Activated CD4-positive, alpha-beta T cell treated with anti-CD3 and anti-CD28 coated beads, Interleukin-2, amount 50 U/mL, for 16 hours (primary cell): ENCODE data around the gene WASF2.
"Not testable (repeated sequence)": the region's sequence is repeated elsewhere in the genome, so short reads cannot be mapped to it uniquely, and the experiment has no call there.

ENCODE experiments used
- DNase-seq: peaks from one replicate; pipeline ENCODE4 v3.0.0-alpha.2; 2020

WASF2 gene

DNA sequence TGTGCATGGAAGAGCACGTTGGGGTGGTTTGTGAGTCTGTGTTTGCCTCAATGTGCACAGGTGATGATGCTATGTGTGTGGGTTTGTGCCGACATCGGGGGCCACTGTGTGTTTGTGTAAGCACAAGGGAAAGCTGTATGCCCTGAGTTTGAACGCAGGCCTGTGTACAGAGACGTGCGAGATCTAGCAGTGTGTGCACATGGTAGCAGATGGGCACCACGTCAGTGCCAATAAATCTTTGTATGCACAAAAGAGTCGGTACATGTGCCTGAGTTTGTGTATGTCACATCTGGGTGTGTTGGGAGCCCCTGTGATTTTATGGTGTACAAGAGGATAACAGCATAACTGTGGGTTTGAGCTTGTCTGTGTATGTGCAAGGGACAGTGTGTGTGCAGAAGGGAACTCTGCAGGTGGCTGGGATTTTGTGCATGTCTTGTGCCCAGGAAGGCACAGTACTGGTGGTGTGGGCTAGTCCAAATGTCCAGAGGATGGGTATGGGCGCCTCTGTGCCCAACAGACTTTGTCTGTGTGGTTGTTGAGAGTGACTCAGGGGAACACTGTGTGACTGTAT, 32.0 kb upstream of the WASF2 start:
- peak; percentile 17 for DNase-seq

DNA sequence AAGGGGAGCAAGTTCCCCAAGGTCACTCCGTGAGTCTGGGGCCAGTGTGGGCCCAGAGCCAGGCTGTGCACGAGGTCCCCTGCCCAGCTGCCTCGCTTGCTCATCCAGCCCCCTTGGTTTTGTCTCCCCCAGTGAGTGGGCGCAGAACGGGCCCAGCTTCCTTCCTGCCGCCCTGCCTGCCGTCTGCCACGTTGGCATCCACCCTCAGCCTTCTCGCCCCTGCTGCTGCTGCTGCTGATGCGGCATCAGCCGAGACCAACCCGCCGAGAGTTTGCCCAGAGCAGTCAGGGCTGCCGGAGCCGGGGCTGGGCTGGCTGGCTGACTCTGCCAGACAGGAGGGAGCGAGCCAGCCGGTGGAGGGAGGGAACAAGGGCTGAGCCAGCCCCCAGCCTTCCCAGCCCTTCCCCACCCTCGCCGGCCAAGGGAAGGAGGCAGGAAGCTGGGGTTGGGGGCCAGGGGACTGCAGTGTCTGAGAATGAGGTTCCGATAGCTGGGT, 31.4 kb upstream of the WASF2 start:
- peak; percentile 38 for DNase-seq

DNA sequence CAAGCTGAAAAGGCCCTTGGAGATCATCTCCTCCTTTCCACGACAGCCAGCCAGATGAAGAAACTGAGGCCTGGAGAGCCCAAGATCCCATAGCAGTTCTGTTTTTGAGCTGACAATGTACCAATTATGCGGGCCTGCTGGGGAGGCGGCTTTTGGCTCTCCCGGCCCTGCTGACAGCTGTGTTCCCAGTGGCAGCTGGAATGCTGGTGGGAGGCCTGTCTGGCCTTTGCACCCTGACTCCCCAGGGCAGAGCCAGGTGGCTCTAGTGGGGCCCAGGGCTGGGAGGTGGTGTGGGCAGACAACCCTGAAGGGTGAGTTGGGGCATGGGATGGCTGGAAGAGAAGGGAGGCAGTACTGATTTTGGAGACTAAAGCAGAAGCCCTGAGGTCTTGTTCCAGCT, 30.7 kb upstream of the WASF2 start:
- DNase-seq: no peak

DNA sequence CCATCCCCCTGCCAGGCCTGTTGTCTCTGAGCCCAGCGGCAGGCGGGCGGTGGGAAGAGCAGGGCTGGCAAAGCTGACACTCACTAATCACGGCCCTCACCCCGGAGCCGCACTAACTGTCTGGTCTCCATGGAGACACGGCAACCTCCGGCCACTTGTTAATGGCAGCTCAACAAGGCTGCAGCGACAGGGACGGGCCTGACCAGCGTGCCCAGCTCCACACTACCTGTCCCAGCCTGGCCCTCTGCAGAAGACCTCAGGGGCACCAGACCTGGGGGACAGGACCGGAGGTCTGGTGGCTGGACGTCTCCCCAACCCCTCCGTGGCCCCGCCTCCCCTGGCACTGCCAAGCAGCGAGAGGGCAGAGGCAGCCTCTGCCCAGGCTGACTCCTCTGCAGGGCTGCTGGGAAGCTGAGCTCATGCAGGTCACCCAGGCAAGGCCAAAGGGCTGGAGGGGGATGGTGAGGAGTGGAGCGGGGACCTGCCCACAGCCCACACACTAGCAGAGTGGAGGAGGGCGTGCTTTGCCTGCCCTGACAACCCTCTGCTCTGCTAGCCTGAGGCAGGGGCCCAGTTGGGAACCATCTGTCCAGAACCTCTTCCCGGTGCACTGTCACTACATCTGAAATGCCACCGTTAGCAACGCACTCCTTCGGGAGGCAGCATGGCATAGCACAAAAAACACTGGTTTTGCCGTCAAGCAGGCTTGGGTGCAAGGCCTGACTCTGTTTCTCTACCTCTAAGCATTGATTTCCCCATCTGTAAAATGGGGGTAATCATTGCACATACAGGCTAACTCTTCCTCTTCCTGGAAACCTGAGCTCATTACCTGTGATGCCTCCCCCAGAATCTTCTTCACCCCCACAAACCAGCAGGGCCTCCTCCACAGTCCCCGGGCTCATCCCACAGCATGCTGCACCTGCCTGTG, 29.6 kb upstream of the WASF2 start:
- no peak for DNase-seq

DNA sequence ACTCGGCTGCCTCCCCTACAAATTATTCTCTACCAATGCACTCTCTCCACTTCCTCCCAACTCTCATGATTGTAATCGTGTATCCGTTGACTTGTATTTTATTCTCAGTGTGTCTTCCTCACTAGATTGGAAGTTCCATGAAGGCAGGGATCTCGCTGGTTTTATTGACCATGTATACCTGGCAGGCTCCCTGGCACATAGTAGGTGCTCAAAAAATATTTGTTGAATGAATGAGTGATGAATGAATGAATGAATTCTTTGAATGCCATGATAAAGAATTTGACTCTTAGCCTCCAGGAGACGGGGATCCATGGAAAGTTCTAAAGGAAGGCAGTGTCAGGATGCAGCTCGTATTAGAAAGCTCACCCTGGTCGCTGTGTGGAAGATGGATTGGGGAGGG, 28.8 kb upstream of the WASF2 start:
- no peak for DNase-seq

DNA sequence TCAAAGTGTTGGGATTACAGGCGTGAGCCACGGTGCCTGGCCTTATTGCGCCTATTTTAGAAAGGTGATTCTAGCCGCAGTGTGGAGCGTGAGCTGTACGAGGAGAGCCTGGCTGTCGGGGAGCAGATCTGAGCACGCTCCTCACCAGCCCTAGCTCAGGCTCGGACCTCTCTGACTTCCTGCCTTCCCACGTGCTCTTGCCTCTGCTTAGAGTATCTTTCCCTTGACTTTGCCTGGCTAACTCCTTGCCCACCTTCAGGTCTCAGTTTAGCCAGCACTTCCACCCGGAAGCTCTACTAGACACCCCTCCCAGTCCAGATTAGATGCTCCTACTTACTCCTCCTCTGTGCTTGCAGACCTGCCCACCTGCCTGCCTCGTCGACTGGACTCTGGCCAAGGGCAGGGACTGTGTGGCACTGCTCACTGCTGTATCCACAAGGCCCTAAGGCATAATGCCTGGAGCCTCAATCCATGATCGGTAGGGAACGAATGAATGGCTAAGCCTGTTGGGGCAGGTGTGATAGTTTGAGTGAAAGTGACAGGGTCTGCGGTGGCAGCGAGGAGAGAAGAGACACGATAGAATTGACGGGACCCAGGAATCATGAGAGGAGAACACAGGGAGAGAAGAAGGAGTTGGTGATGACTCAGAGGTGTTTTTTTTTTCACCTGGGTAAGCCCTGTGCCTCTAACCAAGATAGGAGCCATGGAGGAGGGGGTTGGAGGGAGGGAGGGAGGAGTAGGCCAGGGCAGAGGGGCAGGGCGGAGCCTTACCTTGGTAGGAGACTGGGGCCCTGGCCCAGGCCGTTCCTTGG, 28.1 kb upstream of the WASF2 start:
- no peak for DNase-seq

DNA sequence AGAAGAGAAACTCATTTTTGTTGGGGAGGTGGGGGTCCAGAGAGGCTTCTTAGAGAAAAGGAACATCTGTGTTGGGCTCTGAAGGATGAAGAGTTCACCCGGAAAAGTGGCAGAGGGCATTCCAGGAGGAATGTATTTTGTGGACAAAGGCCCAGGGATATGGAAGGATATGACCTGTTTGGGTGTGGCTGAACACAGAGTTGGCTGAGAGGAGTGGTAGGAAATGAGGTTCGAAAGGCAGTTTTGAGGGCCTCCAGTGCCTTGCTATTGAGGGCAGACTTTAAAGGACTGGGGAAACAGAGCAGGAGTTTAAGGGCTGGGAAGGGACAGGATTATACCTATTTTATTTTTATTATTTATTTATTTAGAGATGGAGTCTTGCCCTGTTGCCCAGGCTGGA, 27.3 kb upstream of the WASF2 start:
- no peak for DNase-seq

DNA sequence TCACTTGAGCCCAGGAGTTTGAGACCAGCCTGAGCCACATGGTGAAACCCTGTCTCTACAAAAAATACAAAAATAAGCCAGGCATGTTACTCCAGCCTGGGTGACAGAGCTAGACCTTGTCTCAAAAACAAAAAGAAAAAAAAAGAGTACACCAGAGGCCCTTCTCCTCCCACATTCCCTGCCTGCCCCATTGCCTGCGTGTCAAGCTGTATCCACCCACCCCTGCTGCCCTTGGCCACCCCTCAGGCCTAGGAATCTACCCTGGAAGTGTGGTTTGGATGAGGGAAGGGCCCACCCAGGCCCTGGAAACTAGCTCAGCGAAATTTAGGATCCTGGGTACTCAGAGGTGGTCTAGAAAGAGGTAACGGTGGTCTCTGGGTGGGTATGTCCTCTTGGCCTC, 25.7 kb upstream of the WASF2 start:
- DNase-seq: no peak

DNA sequence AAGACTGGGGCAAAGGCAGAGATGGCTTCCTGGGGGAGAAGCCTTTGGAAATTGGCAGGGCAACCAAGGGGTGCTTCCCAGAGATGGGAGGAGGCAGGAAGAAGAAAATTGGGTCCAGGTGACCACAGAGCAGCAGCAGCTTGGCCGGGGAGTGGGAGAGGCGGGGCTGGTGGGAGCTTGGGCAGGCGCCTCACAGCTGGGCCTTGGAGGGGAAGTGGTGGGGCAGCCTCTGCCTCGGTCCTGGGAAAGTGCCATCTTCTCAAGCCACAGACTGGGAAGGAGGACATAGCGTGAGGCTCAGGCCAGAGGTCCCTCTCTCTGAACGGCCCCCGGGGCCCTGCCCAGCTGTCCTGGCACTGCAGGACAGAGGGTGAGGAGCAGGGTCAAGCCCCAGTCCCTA, 24.0 kb upstream of the WASF2 start:
- no peak for DNase-seq

DNA sequence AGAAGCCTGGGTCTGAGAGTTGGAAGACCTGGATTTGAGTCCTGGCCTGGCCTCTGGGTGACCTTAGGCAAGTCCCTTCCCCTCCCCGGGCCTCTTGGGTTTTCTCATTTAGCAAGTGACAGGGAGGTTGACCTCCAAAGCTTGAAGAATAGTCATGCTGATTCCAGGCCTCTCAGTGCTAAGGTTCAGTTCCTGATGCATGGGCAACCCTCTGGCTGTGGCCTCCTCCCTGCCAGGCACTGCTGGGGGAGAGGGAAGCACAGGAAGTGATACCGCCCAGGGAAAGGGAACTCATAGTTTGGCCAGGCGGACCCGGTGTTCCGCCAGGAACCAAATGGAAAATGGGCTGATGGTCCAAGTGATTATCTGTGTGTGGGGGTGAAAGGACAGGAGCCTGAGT, 23.6 kb upstream of the WASF2 start:
- no peak for DNase-seq

DNA sequence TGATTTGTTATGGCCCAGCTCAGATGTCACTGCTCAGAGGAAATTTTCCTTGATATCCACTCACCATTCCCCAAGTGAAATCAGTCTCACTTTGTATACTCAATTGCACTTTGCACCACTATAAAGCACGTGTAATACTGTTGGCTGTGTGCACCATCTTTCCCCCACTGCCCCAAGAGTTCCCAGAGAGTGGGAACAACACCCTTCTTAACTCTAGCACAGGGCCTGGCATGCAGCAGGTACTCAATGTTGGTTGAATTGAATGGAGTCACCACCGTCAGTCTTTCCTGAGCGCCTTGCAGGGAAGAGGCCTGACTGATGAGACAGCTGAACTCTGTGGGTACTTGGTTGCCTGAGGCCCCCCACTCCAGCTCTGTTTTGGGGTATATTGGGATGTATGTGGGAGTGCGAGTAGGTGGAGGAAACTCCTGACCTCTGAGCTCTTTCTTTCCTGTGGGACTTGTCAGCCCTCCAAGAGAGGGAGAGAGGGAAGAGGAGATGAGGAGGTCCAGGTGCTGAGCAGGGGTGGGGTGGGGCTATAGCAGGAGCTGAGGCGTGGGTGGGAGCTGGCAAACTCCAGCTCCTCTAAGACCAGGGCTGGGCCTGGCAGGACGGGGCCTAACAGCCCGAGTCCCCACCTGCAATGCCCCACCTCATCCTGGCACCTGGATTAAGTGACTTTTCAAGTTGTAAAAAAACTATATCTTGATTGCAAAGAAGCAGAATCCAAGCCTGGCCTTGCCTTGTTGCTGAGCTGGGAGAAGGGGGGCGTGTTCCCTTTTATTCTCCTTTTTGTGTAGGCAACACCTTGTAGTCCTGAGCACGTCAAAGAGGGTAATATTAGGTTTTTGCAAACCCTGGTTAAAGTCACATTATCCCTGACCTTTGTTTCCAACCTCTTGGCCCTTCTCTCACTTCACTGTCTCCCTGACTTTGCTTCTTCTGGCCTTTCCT, 19.4 kb upstream of the WASF2 start:
- no peak for DNase-seq

DNA sequence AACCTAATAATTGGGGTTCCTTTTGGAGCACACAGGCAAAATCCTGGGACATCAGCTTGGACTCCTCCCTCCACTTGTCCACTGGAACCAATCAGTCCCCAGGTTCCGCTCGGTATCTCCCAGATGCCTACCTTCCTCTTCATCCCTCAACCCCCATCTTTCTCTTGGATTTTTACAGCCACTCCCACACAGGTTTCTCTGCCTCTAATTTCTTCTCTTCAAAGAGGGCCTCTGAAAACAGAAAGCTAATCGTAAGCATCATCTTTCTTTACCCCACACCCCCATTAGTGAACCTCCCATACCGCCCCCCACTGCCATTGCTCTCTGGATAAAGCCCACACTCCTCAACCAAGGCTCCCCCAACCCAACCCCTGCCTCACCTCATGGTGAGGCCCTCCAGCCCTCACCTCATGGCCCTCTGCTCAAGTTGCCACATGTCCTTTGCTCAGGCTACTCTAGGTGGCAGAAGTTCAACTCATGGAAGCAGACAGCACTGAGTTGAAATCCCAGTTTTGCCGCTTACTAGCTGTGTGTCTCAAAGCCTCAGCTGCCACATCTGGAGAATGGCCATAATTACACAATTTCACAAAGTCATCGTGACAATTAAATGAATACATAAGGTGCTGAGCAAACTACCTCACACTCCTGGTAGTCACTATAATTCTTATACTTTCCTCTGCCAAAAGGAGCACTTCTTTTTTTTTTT, 18.1 kb upstream of the WASF2 start:
- no peak for DNase-seq

DNA sequence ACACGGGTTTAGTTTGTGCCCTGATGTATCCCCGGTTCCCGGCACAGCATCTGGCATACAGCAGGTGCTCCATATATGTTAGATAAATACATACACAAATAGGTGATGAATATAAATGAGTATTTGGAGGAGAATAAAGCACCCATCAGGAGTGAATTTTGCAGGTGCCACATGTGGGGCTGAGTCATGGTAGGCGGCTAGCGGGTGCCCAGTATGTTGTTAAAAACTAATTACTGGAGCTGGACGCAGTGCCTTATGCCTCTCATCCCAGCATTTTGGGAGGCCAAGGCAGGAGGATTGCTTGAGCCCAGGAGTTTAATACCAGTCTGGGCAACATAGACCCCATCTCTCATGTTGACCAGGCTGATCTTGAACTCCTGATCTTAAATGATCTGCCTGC, 16.7 kb upstream of the WASF2 start:
- DNase-seq: no peak

DNA sequence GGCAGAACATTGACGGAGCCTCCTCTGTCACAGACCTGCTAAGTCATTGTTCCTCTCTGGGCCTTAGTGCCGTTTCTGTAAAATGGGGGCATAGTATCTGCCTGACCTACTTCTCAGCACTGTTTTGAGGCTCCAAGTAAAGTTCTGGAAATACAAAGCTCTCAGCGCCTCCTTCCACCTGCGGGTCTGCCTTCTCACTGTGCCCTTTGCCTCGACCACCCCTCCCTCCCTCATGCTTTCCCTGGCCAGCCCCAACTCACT, 15.4 kb upstream of the WASF2 start:
- DNase-seq: no peak

DNA sequence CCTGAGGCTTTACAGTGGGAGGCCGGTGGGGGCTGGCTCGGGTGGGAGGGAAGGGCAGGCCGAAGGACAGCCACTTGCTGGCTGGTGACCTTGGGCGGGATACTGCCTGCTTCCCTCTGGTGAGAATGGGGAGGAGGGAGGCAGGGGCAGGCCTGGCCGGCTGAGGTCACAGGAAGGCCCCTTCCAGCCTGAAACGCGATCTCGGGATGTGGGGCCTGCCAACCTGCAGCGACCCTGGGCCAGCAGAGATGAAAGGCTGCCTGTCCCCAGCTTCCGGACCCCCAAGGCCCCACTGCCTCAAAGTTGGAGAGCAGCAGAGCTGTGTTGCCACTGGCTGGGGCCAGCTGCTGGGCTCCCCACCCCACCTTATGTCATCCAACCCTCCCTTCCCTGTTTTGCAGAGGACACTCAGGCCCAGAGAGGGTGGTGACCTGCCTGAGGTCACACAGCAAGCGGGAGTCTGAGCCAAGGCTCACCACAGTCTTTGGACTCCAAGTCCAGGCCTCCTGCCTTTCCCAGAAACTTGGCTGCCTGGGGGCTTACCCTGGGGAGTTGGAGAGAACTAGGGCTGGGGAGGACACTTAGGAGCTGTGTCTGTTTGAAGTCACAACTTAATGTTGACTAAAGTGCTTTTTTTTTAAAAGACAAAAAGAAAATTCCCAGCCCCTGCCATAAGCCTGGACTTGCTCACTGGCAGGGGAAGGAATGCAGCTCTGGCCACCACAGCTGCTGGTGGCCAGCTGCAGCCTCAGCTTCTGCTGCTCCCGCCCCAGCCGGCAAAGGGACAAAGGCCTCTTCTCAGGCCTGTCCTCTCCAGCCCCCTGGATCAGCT, 14.8 kb upstream of the WASF2 start:
- DNase-seq: no peak

DNA sequence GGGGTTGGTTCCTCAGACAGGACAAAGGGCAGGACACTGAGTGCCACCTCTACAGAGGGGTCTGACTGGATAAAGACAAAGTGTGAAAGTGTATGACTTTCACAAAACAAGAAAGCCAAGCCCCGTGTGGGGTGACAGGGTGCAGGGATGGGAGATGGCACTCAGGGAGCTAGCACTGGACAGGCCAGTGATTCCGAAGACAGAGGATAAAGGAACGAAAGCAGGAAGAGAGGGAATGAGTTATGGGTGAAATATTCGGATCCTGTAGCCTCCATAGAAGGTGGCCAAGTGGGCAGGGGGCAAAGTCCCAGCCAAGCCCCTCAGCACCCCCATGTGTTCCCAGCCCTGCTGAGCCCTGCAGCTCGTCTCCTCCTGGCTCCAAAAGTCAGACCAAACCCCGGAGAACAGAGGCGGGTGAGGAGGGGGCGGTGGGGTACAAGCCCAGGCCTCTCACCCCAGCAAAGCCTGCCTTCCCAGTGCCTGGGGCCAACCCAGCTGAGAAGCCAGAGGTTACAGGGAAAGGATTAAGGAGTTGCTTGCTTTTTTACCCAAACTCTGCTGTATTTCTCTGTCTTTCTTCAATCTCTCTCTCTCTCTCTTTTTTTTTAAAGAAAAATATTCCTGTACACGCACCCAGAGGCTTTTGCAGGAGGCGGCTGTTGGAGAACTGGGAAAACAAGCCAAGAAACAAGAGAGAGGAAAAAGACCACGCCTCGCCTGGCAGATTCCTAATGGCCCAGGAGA, 14.0 kb upstream of the WASF2 start:
- no peak for DNase-seq

DNA sequence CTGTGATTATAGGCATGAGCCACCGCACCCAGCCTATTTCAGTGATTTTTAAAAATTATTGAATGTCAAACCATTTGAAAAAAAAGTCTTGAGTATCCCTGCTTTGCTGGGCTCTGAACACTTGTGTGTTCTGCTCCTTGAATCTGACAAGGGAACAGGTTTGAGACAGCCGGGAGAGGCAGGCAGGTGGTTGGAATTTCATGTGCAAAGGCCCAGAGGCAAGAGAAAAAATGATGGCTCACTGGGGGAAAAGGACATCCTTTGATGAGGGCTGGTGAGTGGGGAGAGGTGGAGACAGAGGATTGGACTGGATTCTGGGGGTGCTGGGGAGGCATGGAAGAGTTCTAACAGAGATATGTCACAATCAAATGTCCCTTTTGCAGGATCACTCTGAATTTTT, 13.1 kb upstream of the WASF2 start:
- no peak for DNase-seq

DNA sequence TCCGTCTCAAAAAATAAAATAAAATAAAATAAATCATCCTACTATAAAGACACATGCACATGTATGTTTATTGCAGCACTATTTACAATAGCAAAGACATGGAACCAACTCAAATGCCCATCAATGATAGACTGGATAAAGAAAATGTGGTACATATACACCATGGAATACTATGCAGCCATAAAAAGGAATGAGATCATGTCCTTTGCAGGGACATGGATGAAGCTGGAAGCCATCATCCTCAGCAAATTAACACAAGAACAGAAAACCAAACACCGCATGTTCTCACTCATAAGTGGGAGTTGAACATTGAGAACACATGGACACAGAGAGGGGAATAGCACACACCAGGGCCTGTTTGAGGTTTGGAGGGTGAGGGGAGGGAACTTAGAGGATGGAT, 11.2 kb upstream of the WASF2 start:
- not testable (repeated sequence) for DNase-seq

DNA sequence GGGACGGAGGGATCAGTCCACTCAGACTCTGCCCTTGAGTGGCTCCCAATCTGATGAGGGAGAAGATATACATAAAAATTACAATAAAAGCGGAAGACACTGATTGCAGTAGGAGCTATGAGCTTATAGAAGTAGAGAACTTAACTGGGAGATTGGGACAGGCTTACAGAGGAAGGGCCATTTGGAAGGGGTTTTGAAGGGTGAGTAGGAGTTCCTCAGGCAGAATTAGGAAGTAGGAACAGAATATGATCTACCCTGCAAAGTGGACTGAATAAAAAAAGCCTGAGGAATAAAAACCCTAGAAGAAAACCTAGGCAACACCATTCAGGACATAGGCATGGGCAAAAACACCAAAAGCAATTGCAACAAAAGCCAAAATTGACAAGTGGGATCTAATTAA, 9.2 kb upstream of the WASF2 start:
- no peak for DNase-seq

DNA sequence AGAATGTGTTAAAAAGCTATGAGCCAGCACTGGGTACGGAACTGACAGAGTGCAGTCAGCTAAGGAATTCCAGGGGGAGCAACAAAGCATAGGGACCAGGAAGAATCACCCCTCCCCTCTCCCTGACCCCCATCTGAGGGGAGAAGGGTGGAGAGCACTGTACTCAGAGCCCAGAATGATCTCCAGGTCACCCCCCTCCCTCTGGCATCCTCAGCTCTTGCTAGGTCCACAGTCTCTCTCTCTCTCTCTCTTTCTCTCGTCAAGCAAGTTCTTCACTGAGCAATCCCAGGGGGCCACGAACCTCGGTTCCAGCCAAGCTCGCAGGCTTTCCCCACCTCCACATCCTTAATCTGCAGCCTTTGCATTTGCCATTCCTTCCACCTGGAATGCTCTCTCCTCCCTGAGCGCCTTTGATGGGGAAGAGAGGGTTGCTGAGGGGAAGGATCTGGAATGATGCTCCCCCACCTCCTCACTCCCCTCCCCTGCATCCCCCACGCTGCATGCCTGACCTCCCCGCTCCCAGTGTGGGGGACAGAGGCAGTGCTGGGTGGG, 6.7 kb upstream of the WASF2 start:
- DNase-seq: no peak
